ENCODE data around the gene MAFG. TPM values are rescaled to one million over a fixed set of nuclear protein-coding genes. Genes with fewer than 3 reads are reported as not detected.

Gene MAFG
- total RNA-seq, 1 experiment from 2014 or later = 22.9 TPM

- DNase-seq = peak; percentile 96
- Histone ChIP-seq H3F3A (ENCODE audit: low read length, unreplicated experiment) (peaks cover 18% of the 10 kb centered on the region), H3K4me1 (ENCODE audit: insufficient read depth, low read length) (peaks cover 34% of the 10 kb centered on the region), H3K4me3 (ENCODE audit: low read length) (peak overlapping the region; percentile 43), H3K36me3 (ENCODE audit: low read depth, low read length) (peaks cover 17% of the 10 kb centered on the region), H3K27me3 (ENCODE audit: low read length) (no peaks in the 10 kb centered on the region), H3K79me2 (ENCODE audit: low read length) (peaks cover 30% of the 10 kb centered on the region), H4K20me1 (ENCODE audit: low read length) (no peaks in the 10 kb centered on the region), H3K9me2 (replicated peaks; ENCODE audit: low read length) (no peaks in the 10 kb centered on the region), H3K27ac (ENCODE audit: low read length) (peak overlapping the region; percentile 100), H3K9me3 (ENCODE audit: low read length) (no peaks in the 10 kb centered on the region), H2AFZ (ENCODE audit: low read length) (peak overlapping the region; percentile 31; the same call in 1 of the 2 replicates), H3K4me2 (ENCODE audit: low read length) (peak overlapping the region; percentile 84), H3K9ac (ENCODE audit: low read length) (peak overlapping the region; percentile 88)
- intact Hi-C loops (cut with micrococcal nuclease) = no loop called here
- POLR2A ChIA-PET (ENCODE audit: unreplicated experiment) = interaction anchor here (0.5 to 0.6 kb wide), 2 partner anchors 12 to 29 kb away, joined by 3 read pairs; no protein-coding TSS in a partner anchor
- no TSS peak for BruUV-seq (replicated peaks)
- ATAC-seq = peak; percentile 87
- CTCF ChIA-PET = no interaction called here
- TF ChIP-seq CTCF (conservative IDR thresholded peaks at IDR 0.05; ENCODE audit: low read depth, low read length) (no peak), EZH2 (IDR thresholded peaks at IDR 0.05; ENCODE audit: low read length, unreplicated experiment) (no peak), EZH2phosphoT487 (IDR thresholded peaks at IDR 0.05; ENCODE audit: borderline replicate concordance, low read length) (no peak)
These were observed 29.3 kb downstream of the MAFG start for GRCh38 chr17:81898029-81898866.

GRCh38 chr17:81895400-81895799 is 32.1 kb downstream of the MAFG start:
- intact Hi-C loops (cut with micrococcal nuclease) = no loop called here
- CTCF ChIA-PET = no interaction called here
- Histone ChIP-seq H3K9me2 (replicated peaks; ENCODE audit: low read length) (no peaks in the 10 kb centered on the region), H3K4me1 (ENCODE audit: insufficient read depth, low read length) (peaks cover 37% of the 10 kb centered on the region), H3K27ac (ENCODE audit: low read length) (no peak overlapping the region), H3K4me3 (ENCODE audit: low read length) (no peak overlapping the region), H3F3A (ENCODE audit: low read length, unreplicated experiment) (peaks cover 18% of the 10 kb centered on the region), H3K4me2 (ENCODE audit: low read length) (no peak overlapping the region), H3K79me2 (ENCODE audit: low read length) (peaks cover 52% of the 10 kb centered on the region), H3K36me3 (ENCODE audit: low read depth, low read length) (peaks cover 16% of the 10 kb centered on the region), H4K20me1 (ENCODE audit: low read length) (peaks cover 1% of the 10 kb centered on the region), H2AFZ (ENCODE audit: low read length) (no peak overlapping the region), H3K9me3 (ENCODE audit: low read length) (no peaks in the 10 kb centered on the region), H3K9ac (ENCODE audit: low read length) (no peak overlapping the region), H3K27me3 (ENCODE audit: low read length) (no peaks in the 10 kb centered on the region)
- no peak for ATAC-seq
- no peak for TF ChIP-seq EZH2 (IDR thresholded peaks at IDR 0.05; ENCODE audit: low read length, unreplicated experiment)
- no peak for TF ChIP-seq CTCF (conservative IDR thresholded peaks at IDR 0.05; ENCODE audit: low read depth, low read length)
- TF ChIP-seq EZH2phosphoT487 (IDR thresholded peaks at IDR 0.05; ENCODE audit: borderline replicate concordance, low read length) = no peak
- no TSS peak for BruUV-seq (replicated peaks)
- no peak for DNase-seq
- POLR2A ChIA-PET (ENCODE audit: unreplicated experiment) = no interaction called here

- ChIA-PET POLR2A (ENCODE audit: unreplicated experiment) (no interaction called here), CTCF (no interaction called here)
- peaks cover 35% of the 10 kb centered on the region for H3K4me1 ChIP-seq (ENCODE audit: insufficient read depth, low read length)
- H2AFZ ChIP-seq (ENCODE audit: low read length) = no peak overlapping the region
- H3K9ac ChIP-seq (ENCODE audit: low read length) = peak overlapping the region; percentile 98
- DNase-seq = no peak
- peaks cover 47% of the 10 kb centered on the region for H3K36me3 ChIP-seq (ENCODE audit: low read depth, low read length)
- no peaks in the 10 kb centered on the region for H3K9me3 ChIP-seq (ENCODE audit: low read length)
- peak overlapping the region; percentile 99 for H3K4me3 ChIP-seq (ENCODE audit: low read length)
- intact Hi-C loops (cut with micrococcal nuclease) = loop anchor here (1.0 kb wide), 1 partner anchor 20 kb away; the partner anchor contains the start of gene PCYT2
- H3F3A ChIP-seq (ENCODE audit: low read length, unreplicated experiment) = peaks cover 12% of the 10 kb centered on the region
- H3K27ac ChIP-seq (ENCODE audit: low read length) = peak overlapping the region; percentile 58
- H3K9me2 ChIP-seq (replicated peaks; ENCODE audit: low read length) = no peaks in the 10 kb centered on the region
- ATAC-seq = no peak
- BruUV-seq (replicated peaks) = no TSS peak
- no peak for TF ChIP-seq EZH2 (IDR thresholded peaks at IDR 0.05; ENCODE audit: low read length, unreplicated experiment)
- TF ChIP-seq EZH2phosphoT487 (IDR thresholded peaks at IDR 0.05; ENCODE audit: borderline replicate concordance, low read length) = no peak
- no peak for TF ChIP-seq CTCF (conservative IDR thresholded peaks at IDR 0.05; ENCODE audit: low read depth, low read length)
- peaks cover 74% of the 10 kb centered on the region for H3K79me2 ChIP-seq (ENCODE audit: low read length)
- H3K27me3 ChIP-seq (ENCODE audit: low read length) = no peaks in the 10 kb centered on the region
- peaks cover 21% of the 10 kb centered on the region for H4K20me1 ChIP-seq (ENCODE audit: low read length)
- H3K4me2 ChIP-seq (ENCODE audit: low read length) = no peak overlapping the region
These were observed 36.3 kb downstream of the MAFG start for GRCh38 chr17:81891303-81891552.
